ENCODE measurements around the gene WNT4.
"Not testable (repeated sequence)": the region's sequence is repeated elsewhere in the genome, so short reads cannot be mapped to it uniquely, and the experiment has no call there.

The WNT4 gene

GRCh38 chr1:22110016-22110415 lies 32.9 kb downstream of the WNT4 start:
- no peak for DNase-seq (ENCODE audit: low spot score)

- DNase-seq (ENCODE audit: low spot score) = peak; percentile 62
These were observed 34.4 kb downstream of the WNT4 start for GRCh38 chr1:22108339-22109105.

DNA sequence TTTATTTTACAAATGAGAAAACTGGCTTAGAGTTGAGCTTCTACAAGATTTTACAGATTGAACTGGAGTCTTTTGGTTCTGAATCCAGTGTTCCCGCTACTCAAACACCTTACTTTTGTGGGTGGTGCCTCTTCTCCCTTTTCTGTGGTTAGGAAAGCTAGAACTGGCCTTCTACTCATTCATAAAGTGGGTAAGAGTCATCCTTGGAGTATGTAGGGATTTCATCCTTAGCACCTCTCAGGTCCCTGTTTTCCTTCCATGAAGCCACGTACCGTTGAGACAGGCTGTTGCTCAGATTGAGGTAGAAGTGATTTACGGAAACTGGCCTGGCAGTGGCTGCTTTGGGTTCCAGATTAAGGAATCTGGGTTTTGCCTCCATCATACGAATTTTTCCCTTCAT lies 35.8 kb downstream of the WNT4 start:
- no peak for DNase-seq (ENCODE audit: low spot score)

GRCh38 chr1:22105611-22106207 lies 37.2 kb downstream of the WNT4 start:
- peak; percentile 62 for DNase-seq (ENCODE audit: low spot score)

- DNase-seq (ENCODE audit: low spot score) = no peak
These were observed 37.9 kb downstream of the WNT4 start for GRCh38 chr1:22104865-22105437.

DNA sequence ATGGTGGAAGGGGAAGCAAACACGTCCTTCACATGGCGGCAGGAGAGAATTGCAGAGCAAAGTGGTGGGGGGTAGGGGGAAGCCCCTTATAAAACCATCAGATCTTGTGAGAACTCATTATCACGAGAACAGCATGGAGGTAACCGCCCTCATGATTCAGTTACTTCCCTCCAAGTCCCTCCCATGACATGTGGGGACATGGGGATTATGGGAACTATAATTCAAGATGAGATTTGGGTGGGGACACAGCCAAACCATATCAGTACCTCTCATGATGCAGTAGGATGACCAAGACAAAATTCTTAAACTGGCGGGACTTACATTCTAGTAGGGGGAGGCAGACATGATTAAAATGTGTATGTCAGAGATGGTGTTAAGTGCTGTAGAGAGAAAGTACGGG lies 38.8 kb downstream of the WNT4 start:
- no peak for DNase-seq (ENCODE audit: low spot score)

GRCh38 chr1:22102746-22103145 lies 40.2 kb downstream of the WNT4 start:
- DNase-seq (ENCODE audit: low spot score) = no peak

GRCh38 chr1:22101995-22102394 lies 40.9 kb downstream of the WNT4 start:
- DNase-seq (ENCODE audit: low spot score) = no peak

DNA sequence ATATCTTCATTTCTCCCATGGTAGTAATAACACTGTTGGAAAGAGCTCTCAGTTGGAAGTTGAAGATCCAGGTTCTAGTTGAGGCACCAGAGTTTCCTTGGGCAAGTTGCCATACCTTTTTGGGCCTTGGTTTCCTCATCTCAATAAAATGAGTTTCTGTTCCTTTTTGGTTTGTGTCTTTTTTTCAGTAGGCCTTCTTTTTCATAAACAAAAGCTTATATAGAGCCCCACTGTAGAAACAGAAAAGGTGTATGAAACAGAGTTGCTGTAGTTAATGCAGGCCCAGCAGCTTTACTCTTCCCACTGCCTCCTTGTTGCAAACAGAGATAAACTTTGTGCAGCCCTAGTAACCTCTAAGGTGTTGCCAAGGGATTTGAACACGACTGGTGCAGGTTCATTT lies 41.7 kb downstream of the WNT4 start:
- DNase-seq (ENCODE audit: low spot score) = no peak

DNA sequence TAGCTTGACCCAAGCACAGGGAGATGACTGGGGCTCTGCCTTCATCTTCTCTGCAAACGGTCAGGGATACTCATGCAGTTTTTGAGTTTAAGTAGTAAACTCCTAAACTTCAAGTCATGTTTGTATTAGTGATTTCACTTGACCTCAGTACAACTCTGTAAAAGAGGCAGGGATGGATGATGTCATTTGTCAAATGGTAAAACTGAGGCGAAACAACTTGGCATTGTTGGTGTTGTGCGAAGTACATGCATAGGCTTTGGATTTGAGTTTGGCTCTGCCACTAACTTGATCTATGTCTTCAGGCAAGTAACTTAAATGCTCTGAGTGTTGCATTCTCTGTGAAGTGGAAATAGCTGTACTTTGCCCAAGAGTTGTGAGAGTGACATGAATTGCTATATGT lies 42.7 kb downstream of the WNT4 start:
- DNase-seq (ENCODE audit: low spot score) = no peak

GRCh38 chr1:22098752-22099151 lies 44.1 kb downstream of the WNT4 start:
- no peak for DNase-seq (ENCODE audit: low spot score)

DNA sequence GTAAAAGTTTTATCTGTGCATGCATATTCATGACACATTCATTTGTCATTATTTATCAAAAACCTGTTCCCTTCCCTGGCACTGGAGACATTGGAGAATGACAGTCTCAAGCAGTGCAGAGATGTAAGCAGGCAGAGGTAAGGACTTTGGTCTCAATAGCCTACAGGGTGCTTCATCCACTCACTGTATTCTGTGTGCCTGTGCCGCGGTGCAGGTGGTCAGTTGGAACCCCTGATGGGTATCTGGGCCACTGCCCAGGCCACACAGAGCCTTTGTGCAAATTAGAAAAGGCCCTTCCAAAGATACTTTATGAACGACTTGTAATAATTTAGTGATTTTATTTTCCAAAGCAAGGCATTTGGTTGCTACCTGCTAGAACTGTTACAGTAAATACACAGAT lies 46.4 kb downstream of the WNT4 start:
- DNase-seq (ENCODE audit: low spot score) = no peak

DNA sequence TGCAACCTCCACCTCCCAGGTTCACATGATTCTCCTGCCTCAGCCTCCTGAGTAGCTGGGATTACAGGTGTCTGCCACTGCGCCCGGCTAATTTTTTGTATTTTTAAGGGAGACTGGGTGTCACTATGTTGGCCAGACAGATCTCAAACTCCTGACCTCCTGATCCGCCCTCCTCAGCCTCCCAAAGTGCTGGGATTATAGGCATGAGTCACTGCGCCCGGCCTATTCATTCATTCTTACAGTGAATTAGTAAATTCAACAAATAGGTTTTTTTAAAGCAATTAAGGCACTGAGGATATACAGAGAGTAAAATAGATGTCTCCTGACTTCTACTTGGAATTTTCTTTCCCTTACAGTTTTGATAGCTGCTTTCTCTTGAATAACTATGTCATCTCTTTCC lies 46.9 kb downstream of the WNT4 start:
- DNase-seq (ENCODE audit: low spot score) = no peak

- DNase-seq (ENCODE audit: low spot score) = no peak
These were observed 49.4 kb downstream of the WNT4 start for GRCh38 chr1:22093513-22093912.

GRCh38 chr1:22092026-22092768 lies 50.7 kb downstream of the WNT4 start:
- not testable (repeated sequence) for DNase-seq (ENCODE audit: low spot score)

DNA sequence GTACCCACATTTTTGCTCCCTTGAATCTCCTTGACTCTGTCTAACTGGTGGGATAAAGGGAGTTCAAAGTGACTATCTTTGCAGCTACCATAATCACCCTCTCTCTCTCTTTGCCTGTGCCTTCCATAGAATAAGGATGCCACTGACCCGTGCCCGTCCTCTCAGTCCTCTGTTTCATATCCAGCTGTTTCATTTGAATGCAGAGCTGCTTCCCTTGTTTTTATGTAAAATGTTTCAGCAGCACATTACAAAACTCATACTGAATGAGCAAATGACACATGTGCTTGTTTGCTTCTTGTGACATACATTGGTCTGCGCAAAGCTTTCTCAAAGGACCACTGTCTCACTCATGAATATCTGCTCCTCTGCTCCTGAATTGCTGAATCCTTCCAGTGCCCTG lies 52.0 kb downstream of the WNT4 start:
- DNase-seq (ENCODE audit: low spot score) = no peak

GRCh38 chr1:22089787-22090186 lies 53.1 kb downstream of the WNT4 start:
- DNase-seq (ENCODE audit: low spot score) = no peak

GRCh38 chr1:22089134-22089571 lies 53.7 kb downstream of the WNT4 start:
- DNase-seq (ENCODE audit: low spot score) = no peak

DNA sequence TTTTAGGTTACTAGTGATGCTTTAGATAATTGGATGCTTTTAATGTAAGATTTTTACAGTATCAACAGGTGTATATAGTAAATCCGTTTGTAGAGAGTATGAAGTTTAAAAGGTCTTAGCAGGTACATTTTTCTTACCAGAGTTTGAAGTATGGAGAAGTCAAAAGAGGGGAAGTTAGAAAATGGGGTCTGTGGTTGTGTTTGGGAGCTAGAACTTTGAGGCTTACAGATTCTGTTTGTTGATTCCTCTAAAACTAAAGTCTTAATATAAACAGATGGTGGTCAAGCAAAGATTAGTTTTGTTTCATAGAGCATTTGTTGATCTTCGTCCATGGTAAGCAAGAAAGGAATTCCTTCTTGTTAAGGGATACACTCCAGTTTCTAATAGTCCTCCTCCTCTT lies 54.6 kb downstream of the WNT4 start:
- DNase-seq (ENCODE audit: low spot score) = no peak

DNA sequence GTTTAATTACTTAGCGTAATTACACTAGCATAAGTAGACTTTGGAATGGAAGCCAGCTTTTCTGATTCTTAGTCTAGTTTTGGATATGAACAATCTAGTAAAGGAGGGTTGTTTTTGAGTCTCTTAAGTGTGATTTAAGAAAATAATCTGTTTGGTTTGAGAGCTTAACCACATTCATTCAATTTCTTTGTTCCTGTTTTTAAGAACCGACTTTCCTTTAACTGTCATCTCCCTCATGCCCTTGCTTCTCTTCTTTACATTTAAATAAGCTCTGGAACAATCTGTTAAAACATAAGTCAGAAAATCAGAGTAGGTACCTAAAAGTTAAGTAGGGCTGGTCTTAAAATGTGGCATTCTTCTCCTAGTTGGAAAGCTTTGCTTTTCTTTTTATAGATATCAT lies 62.7 kb downstream of the WNT4 start:
- DNase-seq (ENCODE audit: low spot score) = no peak

DNA sequence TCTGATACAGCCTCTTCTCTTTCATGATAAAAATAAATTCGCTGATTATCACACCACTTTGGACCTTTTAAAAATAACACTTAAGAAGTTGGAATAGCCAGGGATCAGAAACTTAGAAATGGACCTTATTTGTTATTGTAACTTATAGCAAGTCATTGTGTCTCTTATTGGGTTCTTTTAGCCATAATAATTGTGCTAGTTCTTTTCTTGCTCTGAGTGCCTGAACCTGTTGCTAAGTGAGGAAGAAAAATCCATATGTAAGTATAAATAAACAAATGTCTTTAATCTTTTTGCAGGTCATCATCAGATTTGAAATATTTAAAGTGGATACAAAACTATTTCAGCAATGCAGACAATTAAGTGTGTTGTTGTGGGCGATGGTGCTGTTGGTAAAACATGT lies 64.8 kb downstream of the WNT4 start:
- DNase-seq (ENCODE audit: low spot score) = no peak

GRCh38 chr1:22077728-22078127 lies 65.2 kb downstream of the WNT4 start:
- no peak for DNase-seq (ENCODE audit: low spot score)

DNA sequence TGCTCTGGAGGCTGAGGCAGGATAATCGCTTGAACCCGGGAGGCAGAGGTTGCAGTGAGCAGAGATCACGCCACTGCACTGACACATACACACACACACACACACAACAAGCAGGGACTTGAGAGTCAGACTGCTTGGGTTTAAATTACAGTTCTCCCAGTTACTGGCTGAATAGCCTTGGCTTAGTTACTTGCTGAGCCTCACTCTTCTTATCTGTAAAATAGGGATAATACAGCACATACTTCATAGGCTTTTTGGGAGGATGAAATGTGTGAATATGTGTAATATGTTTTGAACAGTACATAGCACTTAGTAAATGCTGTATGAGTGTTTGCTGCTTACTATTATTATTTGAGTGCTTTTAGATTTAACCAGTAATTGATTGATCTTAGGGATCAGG lies 66.6 kb downstream of the WNT4 start:
- DNase-seq (ENCODE audit: low spot score) = no peak

Data from GM03348 (cell line).